PC-9 (cell line): Measurements from ENCODE around the gene SLC30A5. TPM values are rescaled to one million over a fixed set of nuclear protein-coding genes. Genes with fewer than 3 reads are reported as not detected.
"Not testable (repeated sequence)": the region's sequence is repeated elsewhere in the genome, so short reads cannot be mapped to it uniquely, and the experiment has no call there.

Source experiments
- BruUV-seq: library from RNA; stranded (reverse); fragments of 400-500 nt; replicated peaks from 2 replicates; lab custom pipeline; 2021; lab: Mats Ljungman, UMichigan
- CTCF ChIA-PET: fragments of 300-600 bp; sonication (Branson Sonifier 250); formaldehyde crosslinking; loops from one replicate; lab custom pipeline; 2022; ENCODE audit warnings: antibody characterized with exemption; lab: Charles Lee
- POLR2A ChIA-PET: fragments of 300-600 bp; sonication (Branson Sonifier 250); formaldehyde crosslinking; loops from one replicate; lab custom pipeline; 2022; ENCODE audit warnings: antibody characterized with exemption; ENCODE audit not compliant: unreplicated experiment; lab: Charles Lee
- DNase-seq, 2 experiments: peaks; one replicate each; pipeline versions ENCODE4 v3.0.0 to v3.0.0-alpha.2; 2015 to 2022; ENCODE audit warnings: mixed read lengths in 1 of 2
- H2AFZ ChIP-seq: fragments of 200-600 bp; sonication (generic); 2 replicates; pipeline ENCODE4 v1.8.1; 2017; ENCODE audit warnings: antibody characterized with exemption
- H3F3A ChIP-seq: fragments of 200-600 bp; sonication (generic); 2 replicates; pipeline ENCODE4 v1.8.1; 2017; ENCODE audit warnings: antibody characterized with exemption, mild to moderate bottlenecking, low read depth; ENCODE audit not compliant: insufficient read depth
- H3K27ac ChIP-seq: fragments of 200-600 bp; sonication (generic); 2 replicates; pipeline ENCODE4 v1.6.1; 2016; ENCODE audit warnings: mixed run types
- H3K27me3 ChIP-seq: fragments of 200-600 bp; sonication (generic); 2 replicates; pipeline ENCODE4 v1.6.1; 2016; ENCODE audit warnings: low read depth, mixed run types; ENCODE audit not compliant: insufficient read depth
- H3K36me3 ChIP-seq: fragments of 200-600 bp; sonication (generic); 2 replicates; pipeline ENCODE4 v1.6.1; 2016; ENCODE audit warnings: low read depth, mixed run types
- H3K4me1 ChIP-seq: fragments of 200-600 bp; sonication (generic); replicated peaks from 2 replicates; pipeline ENCODE4 v1.6.1; 2016; ENCODE audit warnings: mixed run types; ENCODE audit not compliant: insufficient read depth
- H3K4me2 ChIP-seq: fragments of 200-600 bp; sonication (generic); 2 replicates; pipeline ENCODE4 v1.6.1; 2017; ENCODE audit warnings: mixed run types
- H3K4me3 ChIP-seq: fragments of 200-600 bp; sonication (generic); 2 replicates; pipeline ENCODE4 v1.6.1; 2016; ENCODE audit warnings: mixed run types
- H3K79me2 ChIP-seq: fragments of 200-600 bp; sonication (generic); 2 replicates; pipeline ENCODE4 v1.6.1; 2017; ENCODE audit warnings: low read depth, mixed run types
- H3K9me2 ChIP-seq: fragments of 200-600 bp; sonication (generic); 2 replicates; pipeline ENCODE4 v1.8.1; 2017; ENCODE audit warnings: mild to moderate bottlenecking; ENCODE audit not compliant: insufficient read depth
- H3K9me3 ChIP-seq: fragments of 200-600 bp; sonication (generic); 2 replicates; pipeline ENCODE4 v1.8.1; 2016; ENCODE audit warnings: low read depth; ENCODE audit not compliant: insufficient read depth
- H4K20me1 ChIP-seq: fragments of 200-600 bp; sonication (generic); 2 replicates; pipeline ENCODE4 v1.8.1; 2017; ENCODE audit not compliant: insufficient read depth
- CTCF ChIP-seq: fragments of 200-600 bp; sonication (generic); conservative IDR thresholded peaks from 2 replicates; pipeline ENCODE4 v1.6.1; 2017; ENCODE audit warnings: mixed run types, antibody characterized with exemption, mild to moderate bottlenecking, moderate library complexity
- EZH2 ChIP-seq: fragments of 200-600 bp; sonication (generic); IDR thresholded peaks from 2 replicates; pipeline ENCODE4 v1.8.0; 2017; ENCODE audit warnings: antibody characterized with exemption, low read depth
- intact Hi-C: fragments of 100-400 bp; cut with micrococcal nuclease; formaldehyde crosslinking; loops from one replicate; pipeline ENCODE4 v1.10.0; 2022; ENCODE audit not compliant: unreplicated experiment
- total RNA-seq: library from RNA; stranded (reverse); gene quantifications from 2 replicates; pipeline ENCODE4 v1.2.3, GENCODE V29; 2021

SLC30A5 gene
- total RNA-seq, 1 experiment from 2014 or later = 36.0 TPM

DNA sequence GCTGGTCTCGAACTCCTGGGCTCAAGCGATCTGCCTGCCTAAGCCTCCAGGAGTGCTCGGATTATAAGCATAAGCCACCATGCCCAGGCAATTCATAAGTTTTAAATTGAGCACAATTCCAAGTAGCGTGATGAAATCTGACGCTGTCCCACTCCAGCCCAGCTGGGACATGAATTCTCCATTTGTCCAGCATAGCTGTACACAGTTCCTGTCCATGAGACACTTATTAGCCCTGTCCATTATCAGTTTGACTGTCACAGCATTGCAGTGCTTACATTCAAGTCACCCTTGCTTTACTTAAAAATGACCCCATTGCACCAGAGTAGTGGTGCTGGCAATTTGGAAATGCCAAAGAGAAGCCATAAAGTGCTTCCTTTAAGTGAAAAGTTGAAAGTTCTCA is 7.6 kb upstream of the SLC30A5 start:
- no TSS peak for BruUV-seq
- ChIA-PET POLR2A (no interaction called here), CTCF (no interaction called here)
- no peaks in the 10 kb centered on the region for H3K36me3 ChIP-seq
- no peaks in the 10 kb centered on the region for H3K79me2 ChIP-seq
- no peak overlapping the region for H3K4me3 ChIP-seq
- H4K20me1 ChIP-seq = no peaks in the 10 kb centered on the region
- H3K4me2 ChIP-seq = no peak overlapping the region
- H3K27ac ChIP-seq = no peak overlapping the region
- no peaks in the 10 kb centered on the region for H3K4me1 ChIP-seq
- DNase-seq = no peak
- H2AFZ ChIP-seq = no peak overlapping the region
- TF ChIP-seq EZH2 (no peak), CTCF (no peak)
- no peaks in the 10 kb centered on the region for H3F3A ChIP-seq
- no peaks in the 10 kb centered on the region for H3K27me3 ChIP-seq
- H3K9me3 ChIP-seq = no peaks in the 10 kb centered on the region
- intact Hi-C loops = no loop called here
- no peaks in the 10 kb centered on the region for H3K9me2 ChIP-seq

DNA sequence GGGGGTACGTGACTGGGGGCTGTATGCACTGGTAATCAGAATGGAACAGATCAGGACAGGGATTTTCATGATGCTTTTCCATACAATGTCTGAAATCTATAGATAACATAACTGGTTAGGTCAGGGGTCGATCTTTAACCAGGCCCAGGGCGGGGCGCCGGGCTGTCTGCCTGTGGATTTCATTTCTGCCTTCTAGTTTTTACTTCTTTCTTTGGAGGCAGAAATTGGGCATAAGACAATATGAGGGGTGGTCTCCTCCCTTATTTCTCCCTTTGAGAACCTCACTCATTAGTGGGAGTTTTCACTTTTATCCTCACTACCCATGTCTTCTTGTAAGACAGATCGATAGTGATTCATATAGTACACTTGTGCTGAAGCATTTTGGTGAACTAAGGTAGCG is 5.8 kb upstream of the SLC30A5 start:
- H3K27me3 ChIP-seq, H3K79me2 ChIP-seq, BruUV-seq, intact Hi-C loops, H3K4me1 ChIP-seq, H3K4me3 ChIP-seq, H2AFZ ChIP-seq, H3K9me2 ChIP-seq, CTCF ChIA-PET, H3K9me3 ChIP-seq, H3F3A ChIP-seq, H3K4me2 ChIP-seq, H3K27ac ChIP-seq, POLR2A ChIA-PET, H3K36me3 ChIP-seq, H4K20me1 ChIP-seq, DNase-seq: not testable (repeated sequence)

DNA sequence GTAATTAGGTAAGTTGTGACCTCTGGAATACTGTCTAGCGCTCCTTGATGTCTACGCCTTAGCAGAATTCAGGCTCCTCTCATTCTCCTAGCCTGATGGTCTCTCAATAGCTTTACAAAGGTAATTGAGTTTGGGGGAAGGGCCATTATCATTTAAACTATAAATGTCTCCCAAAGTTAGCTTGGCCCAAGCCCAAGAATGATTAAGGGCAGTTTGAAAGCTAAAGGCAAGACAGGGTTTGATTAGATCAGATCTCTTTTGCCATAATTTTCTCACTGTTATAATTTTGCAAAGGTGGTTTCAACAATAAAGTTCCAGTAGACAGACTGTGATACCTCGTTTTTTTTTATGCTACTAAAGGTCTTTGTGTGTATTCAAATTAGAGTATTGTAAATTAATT is 3.7 kb upstream of the SLC30A5 start:
- Histone ChIP-seq H3K9me3 (no peaks in the 10 kb centered on the region), H3K9me2 (no peaks in the 10 kb centered on the region), H3K27me3 (no peaks in the 10 kb centered on the region), H3K4me2 (no peak overlapping the region), H3K36me3 (no peaks in the 10 kb centered on the region), H3K4me1 (peaks cover 5% of the 10 kb centered on the region), H2AFZ (no peak overlapping the region), H3F3A (peaks cover 4% of the 10 kb centered on the region; the same call in 1 of the 2 replicates), H3K4me3 (no peak overlapping the region), H4K20me1 (peaks cover under 1% of the 10 kb centered on the region; the same call in 1 of the 2 replicates), H3K27ac (no peak overlapping the region), H3K79me2 (peaks cover 12% of the 10 kb centered on the region)
- DNase-seq = no peak
- BruUV-seq = no TSS peak
- CTCF ChIA-PET = no interaction called here
- no peak for TF ChIP-seq CTCF
- TF ChIP-seq EZH2 = no peak
- intact Hi-C loops = loop anchor here (5.0 kb wide), 1 partner anchor 242 kb away; the partner anchor contains the start of gene CCDC125
- POLR2A ChIA-PET = no interaction called here

- no peak overlapping the region for H2AFZ ChIP-seq
- peaks cover 4% of the 10 kb centered on the region; the same call in 1 of the 2 replicates for H3K36me3 ChIP-seq
- TF ChIP-seq CTCF = no peak
- no peak for TF ChIP-seq EZH2
- H3K9me2 ChIP-seq = no peaks in the 10 kb centered on the region
- H4K20me1 ChIP-seq = peaks cover 3% of the 10 kb centered on the region; the same call in 1 of the 2 replicates
- CTCF ChIA-PET = no interaction called here
- H3K9me3 ChIP-seq = no peaks in the 10 kb centered on the region
- no peaks in the 10 kb centered on the region for H3K27me3 ChIP-seq
- DNase-seq = no peak
- no peak overlapping the region for H3K4me3 ChIP-seq
- no TSS peak for BruUV-seq
- H3K27ac ChIP-seq = no peak overlapping the region
- intact Hi-C loops = loop anchor here (5.0 kb wide), 1 partner anchor 241 kb away; the partner anchor contains the start of gene CCDC125
- H3K4me1 ChIP-seq = peaks cover 10% of the 10 kb centered on the region
- peaks cover 28% of the 10 kb centered on the region for H3K79me2 ChIP-seq
- POLR2A ChIA-PET = no interaction called here
- H3F3A ChIP-seq = peaks cover 4% of the 10 kb centered on the region; the same call in 1 of the 2 replicates
- H3K4me2 ChIP-seq = no peak overlapping the region
Measured at GRCh38 chr5:69091771-69092170, 2.0 kb upstream of the SLC30A5 start.
